Ramos (cell line): ENCODE data around the gene TP53INP2.

Source experiments
- in situ Hi-C: fragments of 300-500 bp; cut with MboI; formaldehyde crosslinking; loops from one replicate; pipeline ENCODE4 v1.14.3; 2022; ENCODE audit warnings: low sequenced_read_pairs; ENCODE audit not compliant: unreplicated experiment

TP53INP2 gene

DNA sequence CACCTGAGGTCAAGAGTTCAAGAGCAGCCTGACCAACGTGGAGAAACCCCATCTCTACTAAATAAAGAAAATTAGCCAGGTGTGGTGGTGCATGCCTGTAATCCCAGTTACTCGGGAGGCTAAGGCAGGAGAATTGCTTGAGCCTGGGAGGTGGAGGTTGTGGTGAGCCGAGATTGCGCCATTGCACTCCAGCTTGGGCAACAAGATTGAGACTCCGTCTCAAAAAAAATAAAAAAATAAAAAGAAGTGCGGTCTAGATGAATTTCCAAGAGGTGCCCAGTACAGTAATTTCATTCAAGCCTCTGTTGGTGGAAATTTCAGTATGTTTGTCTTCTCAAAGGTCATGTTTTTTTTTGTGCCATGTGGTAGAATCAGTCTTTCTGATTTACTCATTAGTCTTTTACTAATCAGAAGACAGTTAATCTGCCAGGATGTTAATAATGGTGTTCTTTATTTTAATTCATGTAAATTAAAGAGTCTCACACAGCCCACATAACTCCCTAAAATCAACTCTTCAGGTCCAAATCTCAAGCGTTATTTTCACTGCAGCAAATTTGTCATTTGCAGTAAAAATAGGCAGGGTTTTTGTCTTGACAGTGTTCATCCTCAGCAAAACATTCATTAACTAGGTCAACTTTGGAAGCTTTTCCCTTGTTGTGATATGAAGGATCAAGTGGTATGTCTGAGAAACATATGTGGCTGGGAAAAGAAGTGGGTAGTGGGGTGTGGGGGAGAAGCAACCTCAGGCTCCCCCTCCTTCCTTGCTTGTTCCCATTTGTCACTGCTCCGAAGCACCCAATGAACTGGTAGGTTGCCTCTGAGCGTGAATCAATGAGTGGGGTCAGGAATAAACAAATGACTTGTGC lies 13.3 kb downstream of the TP53INP2 start:
- in situ Hi-C loops = loop anchor here (10.0 to 25.0 kb wide), 2 partner anchors 180 to 403 kb away; no protein-coding TSS in a partner anchor

GRCh38 chr20:34719242-34720017 lies 15.3 kb downstream of the TP53INP2 start:
- in situ Hi-C loops = loop anchor here (10.0 to 25.0 kb wide), 2 partner anchors 182 to 405 kb away; no protein-coding TSS in a partner anchor

GRCh38 chr20:34720266-34720665 lies 16.1 kb downstream of the TP53INP2 start:
- in situ Hi-C loops = loop anchor here (25.0 kb wide), 1 partner anchor 183 kb away; no protein-coding TSS in a partner anchor

DNA sequence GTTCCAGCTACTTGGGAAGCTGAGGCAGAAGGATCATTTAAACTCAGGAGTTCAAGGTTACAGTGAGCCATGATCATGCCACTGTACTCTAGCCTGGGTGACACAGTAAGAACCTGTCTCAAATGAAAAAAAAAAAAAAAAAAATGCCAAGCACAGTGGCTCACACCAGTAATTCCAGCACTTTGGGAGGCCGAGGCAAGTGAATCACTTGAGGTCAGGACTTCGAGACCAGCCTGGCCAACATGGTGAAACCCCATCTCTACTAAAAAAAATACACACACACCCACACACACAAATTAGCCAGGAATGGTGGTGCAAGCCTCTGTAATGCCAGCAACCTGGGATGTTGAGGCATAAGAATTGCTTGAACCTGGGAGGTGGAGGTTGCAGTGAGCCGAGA lies 18.4 kb downstream of the TP53INP2 start:
- in situ Hi-C loops = loop anchor here (25.0 kb wide), 1 partner anchor 185 kb away; no protein-coding TSS in a partner anchor

GRCh38 chr20:34724172-34724571 lies 20.0 kb downstream of the TP53INP2 start:
- in situ Hi-C loops = loop anchor here (25.0 kb wide), 1 partner anchor 187 kb away; no protein-coding TSS in a partner anchor

DNA sequence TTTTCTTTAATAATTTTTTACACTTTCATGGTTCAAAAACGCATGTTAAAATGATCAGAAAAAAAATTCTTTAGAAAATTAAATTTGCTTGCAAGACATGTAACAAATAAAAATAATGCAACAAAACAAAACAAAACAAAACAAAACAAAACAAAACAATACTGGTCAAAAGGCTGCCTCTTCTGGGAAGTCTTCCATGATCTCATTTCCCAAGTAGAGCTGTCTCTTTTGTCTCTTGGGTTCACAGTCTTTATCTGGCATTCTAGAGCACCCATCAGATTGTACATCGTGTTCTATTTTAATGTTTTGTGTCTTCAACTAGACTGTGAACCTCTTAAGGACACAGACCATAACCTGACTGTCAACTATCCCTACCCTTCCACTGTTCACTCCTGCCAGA lies 25.3 kb downstream of the TP53INP2 start:
- in situ Hi-C loops = no loop called here

GRCh38 chr20:34732523-34732922 lies 28.4 kb downstream of the TP53INP2 start:
- in situ Hi-C loops = no loop called here

GRCh38 chr20:34736106-34736735 lies 32.1 kb downstream of the TP53INP2 start:
- in situ Hi-C loops = no loop called here

DNA sequence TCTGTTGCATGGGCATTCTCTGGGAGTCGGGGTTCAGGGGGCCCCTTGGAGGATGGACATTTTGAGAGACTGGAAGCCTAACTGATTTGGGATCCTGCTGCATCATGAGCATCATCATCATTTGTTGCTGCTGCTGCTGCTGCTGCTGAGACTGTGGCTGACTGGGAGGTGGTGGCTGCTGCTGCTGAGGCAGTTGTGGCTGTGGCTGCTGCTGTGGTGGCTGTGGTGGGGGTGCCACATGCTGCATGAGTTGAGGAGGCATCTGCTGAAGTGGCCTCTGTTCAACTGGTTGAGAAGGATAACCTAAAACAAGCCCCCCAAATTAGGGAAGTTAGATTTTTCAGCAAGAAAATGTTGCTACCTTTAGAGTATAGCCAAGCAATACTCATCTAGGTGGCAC lies 38.9 kb downstream of the TP53INP2 start:
- in situ Hi-C loops = no loop called here

- in situ Hi-C loops = no loop called here
Observed at GRCh38 chr20:34744340-34744739, 40.2 kb downstream of the TP53INP2 start.

- in situ Hi-C loops = no loop called here
Observed at GRCh38 chr20:34744847-34745246, 40.7 kb downstream of the TP53INP2 start.

DNA sequence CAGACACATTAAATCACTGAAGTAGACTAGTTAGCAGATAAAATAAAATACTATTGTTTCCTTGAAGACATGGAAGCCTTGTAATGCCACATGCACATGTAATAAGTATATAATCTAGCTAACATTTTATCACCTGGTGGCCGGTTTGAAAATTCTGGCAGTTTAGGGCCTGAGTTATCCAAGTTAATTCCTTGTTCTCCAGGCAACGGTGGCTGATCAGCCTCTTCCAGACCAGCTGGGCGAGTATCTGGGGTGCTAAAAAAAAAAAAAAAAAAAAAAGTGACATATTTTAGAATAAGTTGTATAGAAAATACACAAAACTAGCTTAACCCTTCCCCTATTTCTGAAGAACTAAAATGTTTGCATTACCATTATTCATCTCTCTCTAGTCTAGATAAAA lies 42.5 kb downstream of the TP53INP2 start:
- in situ Hi-C loops = no loop called here

GRCh38 chr20:34747479-34747878 lies 43.3 kb downstream of the TP53INP2 start:
- in situ Hi-C loops = no loop called here

GRCh38 chr20:34748709-34749108 lies 44.6 kb downstream of the TP53INP2 start:
- in situ Hi-C loops = no loop called here

- in situ Hi-C loops = no loop called here
Observed at GRCh38 chr20:34750484-34750883, 46.3 kb downstream of the TP53INP2 start.

DNA sequence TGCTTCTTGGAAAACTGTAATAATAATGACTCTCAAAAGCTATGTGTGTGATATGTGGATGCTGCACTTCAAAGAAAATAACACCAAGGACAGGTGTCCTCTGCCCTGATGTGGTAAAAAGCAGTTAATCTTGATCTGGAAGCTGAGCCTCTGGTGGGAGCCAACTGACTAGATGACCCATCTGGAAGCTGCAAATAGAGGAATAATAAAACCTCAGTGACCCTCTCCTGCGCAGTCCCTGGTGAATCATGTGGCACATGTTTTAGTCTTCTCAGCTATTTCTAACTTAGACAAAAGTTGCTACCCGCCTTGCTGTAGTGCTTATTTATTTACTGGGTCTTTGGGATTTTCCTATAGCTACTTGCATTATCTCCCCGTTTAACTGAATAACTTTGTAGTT lies 47.3 kb downstream of the TP53INP2 start:
- in situ Hi-C loops = no loop called here

DNA sequence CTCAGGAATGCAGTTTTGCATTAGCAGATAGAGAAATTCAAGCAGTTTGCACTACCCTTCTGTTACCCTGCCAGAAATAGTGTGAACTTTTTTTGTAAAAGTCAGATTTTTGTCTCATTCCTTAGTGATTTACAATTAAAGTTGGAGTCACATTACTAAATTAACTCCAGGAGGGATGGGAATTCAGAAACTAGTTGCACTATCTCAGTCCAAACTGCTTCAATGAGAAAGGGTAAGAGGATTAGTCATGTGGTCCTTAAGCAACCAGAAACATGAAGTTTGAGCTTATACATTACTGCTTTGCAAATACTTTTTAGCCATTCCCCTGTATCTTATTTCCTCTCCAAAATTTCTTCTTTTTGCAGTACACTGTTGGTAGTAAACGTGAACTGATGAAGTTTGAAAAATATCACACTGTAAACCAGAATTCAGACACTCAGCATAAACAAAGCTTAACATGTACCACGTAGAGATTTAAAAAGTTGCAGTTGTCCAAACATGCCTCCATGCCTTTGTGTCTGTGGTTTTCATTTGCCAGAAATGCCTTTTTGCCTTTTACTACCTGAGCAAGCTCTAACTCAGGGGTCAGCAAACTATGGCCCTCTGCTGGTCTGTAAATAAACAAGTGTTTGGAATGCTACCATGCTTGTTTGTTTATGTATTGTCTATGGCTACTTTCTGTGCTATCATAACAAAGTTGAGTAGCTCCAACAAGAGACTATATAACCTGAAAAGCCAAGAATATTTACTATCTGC lies 49.7 kb downstream of the TP53INP2 start:
- in situ Hi-C loops = no loop called here

DNA sequence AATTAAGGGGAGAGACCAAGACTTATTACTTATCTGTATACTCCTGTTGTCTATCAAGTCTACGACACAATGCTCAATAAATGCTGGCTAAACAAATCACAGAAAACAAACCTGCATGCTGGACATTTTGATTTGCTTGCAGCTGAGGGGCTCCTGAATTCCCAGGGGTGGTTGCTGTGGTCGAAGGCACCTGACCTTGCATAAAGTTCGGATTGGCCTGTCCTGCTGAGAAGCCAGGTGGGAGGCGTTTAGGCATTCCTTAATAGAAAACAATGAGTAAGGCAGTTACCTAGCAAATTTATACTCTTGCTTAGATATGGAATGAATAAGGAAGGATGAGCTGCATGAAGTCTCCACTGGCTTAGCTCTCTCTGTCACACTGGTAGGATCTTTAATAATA lies 50.5 kb downstream of the TP53INP2 start:
- in situ Hi-C loops = no loop called here

DNA sequence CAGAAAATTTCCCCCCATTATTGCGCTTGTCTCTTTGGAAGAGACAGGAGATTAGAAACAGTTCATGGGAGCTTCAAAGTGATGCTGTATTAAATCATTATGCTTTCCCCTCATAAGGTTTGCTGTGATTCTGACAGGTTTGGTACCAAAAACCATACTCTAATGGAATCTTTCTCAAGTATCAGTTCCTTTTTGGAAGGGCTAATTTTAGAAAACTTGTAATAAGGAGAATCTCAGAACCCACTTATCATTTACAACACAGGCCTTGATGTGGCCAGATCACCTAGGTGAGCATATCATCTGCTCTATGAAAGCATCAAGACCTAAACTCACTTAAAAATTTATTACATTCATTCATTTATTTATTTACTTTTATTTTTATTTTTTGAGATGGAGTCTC lies 51.2 kb downstream of the TP53INP2 start:
- in situ Hi-C loops = no loop called here

DNA sequence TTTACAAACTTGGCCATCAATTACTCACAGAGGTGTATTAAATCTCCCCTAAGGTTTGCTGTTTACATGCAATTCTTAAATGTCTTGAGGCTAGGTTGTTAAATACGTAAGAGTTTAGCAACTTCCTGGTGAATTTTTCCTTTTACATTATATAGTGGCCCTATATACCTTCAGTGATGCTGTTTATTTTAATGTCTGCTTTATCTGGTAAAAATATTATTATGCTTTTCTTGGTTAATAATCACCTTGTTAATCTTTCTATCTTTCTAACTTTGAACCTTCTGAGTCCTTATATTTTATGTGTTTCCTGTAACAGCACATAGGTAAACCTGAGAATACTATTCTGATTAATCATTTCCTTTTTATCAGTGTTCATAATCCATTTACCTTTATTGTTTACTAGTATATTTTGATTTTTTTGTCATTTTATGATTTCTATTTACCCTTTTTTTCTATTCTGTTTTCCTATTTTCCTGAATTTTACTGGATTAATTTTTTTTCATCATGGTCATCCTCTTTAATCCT lies 57.9 kb downstream of the TP53INP2 start:
- in situ Hi-C loops = loop anchor here (10.0 kb wide), 1 partner anchor 447 kb away; no protein-coding TSS in a partner anchor
